ENCODE results near the gene CAST.
"Not testable (repeated sequence)": the region's sequence is repeated elsewhere in the genome, so short reads cannot be mapped to it uniquely, and the experiment has no call there.

Gene CAST

GRCh38 chr5:96736937-96737336 is 74.8 kb downstream of the CAST start:
- DNase-seq (ENCODE audit: low spot score), result no peak
- CTCF ChIA-PET, result no interaction called here
- no peak overlapping the region for H3K27ac ChIP-seq
- POLR2A ChIA-PET (ENCODE audit: low non-redundant PET), result no interaction called here
- TF ChIP-seq, protein P1, sequence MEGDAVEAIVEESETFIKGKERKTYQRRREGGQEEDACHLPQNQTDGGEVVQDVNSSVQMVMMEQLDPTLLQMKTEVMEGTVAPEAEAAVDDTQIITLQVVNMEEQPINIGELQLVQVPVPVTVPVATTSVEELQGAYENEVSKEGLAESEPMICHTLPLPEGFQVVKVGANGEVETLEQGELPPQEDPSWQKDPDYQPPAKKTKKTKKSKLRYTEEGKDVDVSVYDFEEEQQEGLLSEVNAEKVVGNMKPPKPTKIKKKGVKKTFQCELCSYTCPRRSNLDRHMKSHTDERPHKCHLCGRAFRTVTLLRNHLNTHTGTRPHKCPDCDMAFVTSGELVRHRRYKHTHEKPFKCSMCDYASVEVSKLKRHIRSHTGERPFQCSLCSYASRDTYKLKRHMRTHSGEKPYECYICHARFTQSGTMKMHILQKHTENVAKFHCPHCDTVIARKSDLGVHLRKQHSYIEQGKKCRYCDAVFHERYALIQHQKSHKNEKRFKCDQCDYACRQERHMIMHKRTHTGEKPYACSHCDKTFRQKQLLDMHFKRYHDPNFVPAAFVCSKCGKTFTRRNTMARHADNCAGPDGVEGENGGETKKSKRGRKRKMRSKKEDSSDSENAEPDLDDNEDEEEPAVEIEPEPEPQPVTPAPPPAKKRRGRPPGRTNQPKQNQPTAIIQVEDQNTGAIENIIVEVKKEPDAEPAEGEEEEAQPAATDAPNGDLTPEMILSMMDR (conservative IDR thresholded peaks at IDR 0.05; ENCODE audit: low read depth), result no peak

- ChIA-PET POLR2A (ENCODE audit: low non-redundant PET) (no interaction called here), CTCF (interaction anchor here (1.5 kb wide), 1 partner anchor 11 kb away, joined by 8 read pairs; no protein-coding TSS in a partner anchor)
- H3K27ac ChIP-seq, result no peak overlapping the region
- TF ChIP-seq, protein P1 (conservative IDR thresholded peaks at IDR 0.05; ENCODE audit: low read depth), result no peak
- no peak for DNase-seq (ENCODE audit: low spot score)
Observed at GRCh38 chr5:96741106-96741505, 78.9 kb downstream of the CAST start.

GRCh38 chr5:96741891-96742309 is 79.7 kb downstream of the CAST start:
- POLR2A ChIA-PET (ENCODE audit: low non-redundant PET), result no interaction called here
- TF ChIP-seq, protein P1 (conservative IDR thresholded peaks at IDR 0.05; ENCODE audit: low read depth), result no peak
- CTCF ChIA-PET, result interaction anchor here (0.7 to 1.5 kb wide), 4 partner anchors 11 to 422 kb away, joined by 4 to 8 read pairs (median 5); no protein-coding TSS in a partner anchor
- no peak for DNase-seq (ENCODE audit: low spot score)
- H3K27ac ChIP-seq, result no peak overlapping the region

GRCh38 chr5:96742538-96742937 is 80.4 kb downstream of the CAST start:
- DNase-seq (ENCODE audit: low spot score), result no peak
- POLR2A ChIA-PET (ENCODE audit: low non-redundant PET), result no interaction called here
- CTCF ChIA-PET, result interaction anchor here (0.5 to 1.5 kb wide), 5 partner anchors 10 to 1053 kb away, joined by 3 to 6 read pairs (median 3); no protein-coding TSS in a partner anchor

GRCh38 chr5:96743065-96743768 is 81.0 kb downstream of the CAST start:
- POLR2A ChIA-PET (ENCODE audit: low non-redundant PET), result no interaction called here
- CTCF ChIA-PET, result interaction anchor here (0.5 to 1.5 kb wide), 6 partner anchors 9 to 1052 kb away, joined by 3 to 6 read pairs (median 3); no protein-coding TSS in a partner anchor
- TF ChIP-seq, protein P1 (conservative IDR thresholded peaks at IDR 0.05; ENCODE audit: low read depth), result no peak
- DNase-seq (ENCODE audit: low spot score), result peak; percentile 34
- H3K27ac ChIP-seq, result peak overlapping the region; percentile 39

More at GRCh38 chr5:96742538-96742937, 80.4 kb downstream of the CAST start:
- no peak overlapping the region for H3K27ac ChIP-seq
- TF ChIP-seq, protein P1 (conservative IDR thresholded peaks at IDR 0.05; ENCODE audit: low read depth), result no peak

DNA sequence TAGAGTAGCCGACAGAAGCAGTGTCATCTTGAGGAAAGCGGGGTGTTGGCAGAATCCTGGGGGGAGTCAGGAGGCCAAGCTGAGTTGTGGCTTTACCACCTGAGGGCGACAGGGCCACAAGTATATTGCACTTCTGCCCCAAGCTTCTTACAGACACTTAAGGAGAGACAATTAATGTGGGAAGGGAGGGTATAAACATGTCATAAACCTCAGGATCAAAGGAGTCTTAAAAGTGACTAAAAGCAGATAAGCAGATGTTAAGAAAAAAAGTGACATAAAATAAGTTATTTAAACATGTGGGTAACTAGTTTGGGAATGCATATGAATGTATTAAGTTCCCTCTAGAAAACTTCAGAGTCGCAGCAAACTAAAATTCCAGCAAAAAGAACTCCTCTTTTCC is 81.6 kb downstream of the CAST start:
- ChIA-PET CTCF (interaction anchor here (0.6 kb wide), 1 partner anchor 47 kb away, joined by 3 read pairs; no protein-coding TSS in a partner anchor), POLR2A (ENCODE audit: low non-redundant PET) (no interaction called here)
- TF ChIP-seq, protein P1 (conservative IDR thresholded peaks at IDR 0.05; ENCODE audit: low read depth), result no peak
- peak overlapping the region; percentile 39 for H3K27ac ChIP-seq
- DNase-seq (ENCODE audit: low spot score), result no peak

DNA sequence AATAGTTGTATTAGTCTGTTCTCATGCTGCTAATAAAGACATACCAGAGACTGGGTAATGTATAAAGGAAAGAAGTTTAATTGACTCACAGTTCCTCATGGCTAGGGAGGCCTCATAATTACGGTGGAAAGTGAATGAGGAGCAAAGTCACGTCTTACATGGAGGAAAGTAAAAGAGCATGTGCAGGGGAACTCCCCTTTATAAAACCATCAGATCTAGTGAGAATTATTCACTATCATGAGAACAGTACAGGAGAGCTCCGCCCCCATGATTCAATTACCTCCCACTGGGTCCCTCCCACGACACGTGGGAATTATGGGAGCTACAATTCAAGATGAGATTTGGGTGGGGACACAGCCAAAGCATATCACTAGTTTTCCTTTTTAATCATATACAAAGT is 82.0 kb downstream of the CAST start:
- CTCF ChIA-PET, result interaction anchor here (0.7 kb wide), 1 partner anchor 17 kb away, joined by 4 read pairs; no protein-coding TSS in a partner anchor
- H3K27ac ChIP-seq; POLR2A ChIA-PET (ENCODE audit: low non-redundant PET); DNase-seq (ENCODE audit: low spot score): not testable (repeated sequence)

Data from RWPE1 (cell line).